ENCODE measurements around the gene SPI1. TPM values are rescaled to one million over a fixed set of nuclear protein-coding genes. Genes with fewer than 3 reads are reported as not detected.

Gene SPI1
- total and polyA plus RNA-seq, 2 donors (not counting 3 experiments of a cell fraction or from before 2014, with no cell fraction given), result not detected

GRCh38 chr11:47326198-47326597, 52.1 kb downstream of the SPI1 start:
- Histone ChIP-seq H4K20me1 (replicated peaks; ENCODE audit: control insufficient read depth, extremely low read depth, insufficient read depth, low read length) (no peaks in the 10 kb centered on the region), H3K4me2 (ENCODE audit: insufficient read depth, low read length) (no peak overlapping the region), H3K79me2 (ENCODE audit: control insufficient read depth, insufficient read depth, low read length) (no peaks in the 10 kb centered on the region), H2AFZ (ENCODE audit: low read depth, low read length) (no peak overlapping the region), H3K4me3 (replicated peaks in 1 of 3; ENCODE audit: insufficient read depth in 1 of 3, low read depth in 1 of 3, low read length in 3 of 3) (no peak overlapping the region), H3K27me3 (ENCODE audit: control insufficient read depth in 2 of 2, insufficient read depth in 2 of 2, low read length in 2 of 2) (no peaks in the 10 kb centered on the region), H3K36me3 (ENCODE audit: control insufficient read depth in 2 of 2, extremely low read depth in 1 of 2, insufficient read depth in 2 of 2, low read length in 2 of 2) (peaks cover 0 to 26% of the 10 kb centered on the region in 2 experiments), H3K4me1 (ENCODE audit: control insufficient read depth, extremely low read depth, insufficient read depth, low read length) (peaks cover 16% of the 10 kb centered on the region), H3K9me3 (replicated peaks; ENCODE audit: control insufficient read depth, insufficient read depth, low read length) (no peaks in the 10 kb centered on the region), H3K9me1 (replicated peaks; ENCODE audit: control insufficient read depth, extremely low read depth, insufficient read depth, low read length) (no peaks in the 10 kb centered on the region), H3K27ac (ENCODE audit: insufficient read depth, low read depth, low read length) (no peak overlapping the region), H3K9ac (replicated peaks; ENCODE audit: extremely low read depth, insufficient read depth, low read length) (no peak overlapping the region)
- no TSS peak for BruUV-seq (replicated peaks)
- intact Hi-C loops (cut with micrococcal nuclease), result no loop called here
- ChIA-PET POLR2A (no interaction called here), CTCF (interaction anchor here (1.0 kb wide), 1 partner anchor 146 kb away, joined by 4 read pairs; no protein-coding TSS in a partner anchor)
- TF ChIP-seq POLR2AphosphoS5 (IDR thresholded peaks at IDR 0.05; ENCODE audit: insufficient read depth, low read depth, low read length) (no peak), GATA2 (IDR thresholded peaks at IDR 0.05; ENCODE audit: insufficient read depth, insufficient read length, low read depth, low read length) (no peak), JUN (IDR thresholded peaks at IDR 0.05; ENCODE audit: borderline replicate concordance, insufficient read depth, insufficient read length, low read depth) (no peak), EZH2 (IDR thresholded peaks at IDR 0.05; ENCODE audit: borderline replicate concordance, low read depth, low read length, severe bottlenecking) (no peak), MAX (IDR thresholded peaks at IDR 0.05; ENCODE audit: insufficient read depth, insufficient read length) (no peak), MYC (IDR thresholded peaks at IDR 0.05; ENCODE audit: low read depth, low read length) (no peak), FOS (IDR thresholded peaks at IDR 0.05; ENCODE audit: borderline replicate concordance, insufficient read depth, low read length) (no peak), CTCF (IDR thresholded peaks at IDR 0.05; ENCODE audit: extremely low read depth in 1 of 2, insufficient read depth in 1 of 2, low read depth in 1 of 2, low read length in 2 of 2) (no peak), POLR2A (IDR thresholded peaks at IDR 0.05; ENCODE audit: low read depth, low read length) (no peak)
- DNase-seq (ENCODE audit: low read depth, low spot score), result no peak
- dilution Hi-C loops (cut with MboI; ENCODE audit: extremely low pct_ligation_motif_present, low sequenced_read_pairs), result no loop called here
- no peak for FAIRE-seq
